KBM-7 (cell line): Measurements from ENCODE around the gene DLG2.

Source experiments
- DNase-seq: peaks from one replicate; pipeline ENCODE4 v3.0.0-alpha.2; 2015
- in situ Hi-C: fragments of 300-500 bp; cut with MboI; formaldehyde crosslinking; loops from 2 replicates; pipeline ENCODE4 v1.14.3; 2020; ENCODE audit warnings: low sequenced_read_pairs, low pct_unique_long_range_greater_than_20kb, mixed read lengths

The DLG2 gene

DNA sequence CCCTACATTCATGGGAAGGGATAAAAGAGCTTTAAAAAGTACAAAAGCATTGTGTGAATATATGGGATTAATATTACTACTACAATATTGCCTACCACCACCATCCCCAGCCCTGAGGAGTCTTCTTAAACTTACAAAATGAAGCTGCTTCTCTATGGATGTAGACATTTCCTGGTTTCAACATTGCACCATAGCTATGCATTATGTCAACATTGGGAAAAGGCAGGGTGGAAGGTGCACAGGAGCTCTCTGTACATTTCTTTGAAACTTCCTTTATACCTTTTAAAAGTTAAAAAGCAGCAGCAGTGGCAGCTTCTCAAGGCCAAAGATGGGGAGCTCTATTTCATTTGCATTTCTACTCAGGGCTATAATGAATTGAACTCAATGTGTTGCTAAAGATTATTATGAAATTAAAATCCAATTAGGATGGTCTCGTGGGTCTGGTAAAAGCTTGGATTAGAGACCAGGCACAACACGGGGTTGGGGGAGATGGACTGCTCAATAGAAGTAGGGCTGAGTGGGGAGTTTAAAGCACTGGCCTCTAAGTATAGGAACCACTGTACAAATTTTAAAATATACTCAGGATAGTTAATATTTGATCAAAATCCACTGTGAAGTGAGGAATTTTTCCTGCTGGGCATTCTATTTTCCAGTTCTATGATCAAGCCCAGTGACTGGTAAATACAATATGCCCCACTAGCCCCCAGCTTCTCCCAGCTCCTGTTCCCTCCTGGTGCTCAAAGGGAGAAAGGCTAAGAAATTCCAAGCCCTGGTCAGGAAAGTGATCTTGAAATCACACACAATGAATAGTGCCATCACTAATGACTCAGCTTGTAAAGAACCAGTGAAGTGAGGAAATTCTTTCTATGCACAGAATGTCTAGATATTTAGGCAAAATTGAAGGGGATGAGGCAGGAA, 1978.3 kb downstream of the DLG2 start:
- in situ Hi-C loops = no loop called here
- DNase-seq = no peak

DNA sequence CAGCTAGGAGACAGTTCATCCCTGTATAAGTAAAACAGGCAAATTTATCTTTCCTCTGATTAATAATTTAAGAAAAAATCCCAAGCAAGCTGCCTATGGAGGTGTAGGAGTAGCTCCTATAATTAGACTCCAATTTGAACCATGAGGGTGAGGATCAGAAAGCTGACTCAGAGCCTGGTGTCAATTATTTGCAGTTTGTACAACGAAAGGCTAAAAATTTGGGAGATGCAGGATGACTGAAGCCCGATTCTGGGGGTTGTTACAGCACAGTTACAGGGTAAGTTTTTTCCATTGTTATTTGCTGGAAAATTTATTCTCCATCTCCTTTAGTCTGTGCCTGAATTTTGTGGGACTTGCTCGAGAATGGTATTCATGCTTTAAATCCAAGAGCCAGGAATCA, 1981.6 kb downstream of the DLG2 start:
- in situ Hi-C loops = no loop called here
- no peak for DNase-seq

DNA sequence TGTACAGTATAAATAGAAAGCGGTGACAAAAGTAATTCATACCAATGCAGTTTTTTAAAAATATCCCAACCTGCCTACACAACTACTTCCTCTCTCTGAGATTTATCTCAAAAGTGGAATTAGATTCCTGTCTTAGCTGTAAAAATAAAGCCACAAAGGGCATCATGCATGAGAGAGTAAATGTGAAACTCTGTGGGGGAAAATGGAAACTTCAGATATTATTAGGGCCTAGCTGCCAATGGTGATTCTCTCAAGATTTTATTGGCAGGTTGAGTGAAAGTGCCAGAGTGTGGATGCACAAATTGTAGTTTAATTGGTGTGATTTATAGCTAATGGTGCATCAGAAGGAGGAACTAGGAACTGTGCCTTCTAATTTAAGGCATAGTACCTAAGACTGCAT, 1984.0 kb downstream of the DLG2 start:
- in situ Hi-C loops = no loop called here

GRCh38 chr11:83642500-83642899, 1984.6 kb downstream of the DLG2 start:
- in situ Hi-C loops = no loop called here

More for the DNA sequence above, 1984.0 kb downstream of the DLG2 start:
- DNase-seq = no peak

DNA sequence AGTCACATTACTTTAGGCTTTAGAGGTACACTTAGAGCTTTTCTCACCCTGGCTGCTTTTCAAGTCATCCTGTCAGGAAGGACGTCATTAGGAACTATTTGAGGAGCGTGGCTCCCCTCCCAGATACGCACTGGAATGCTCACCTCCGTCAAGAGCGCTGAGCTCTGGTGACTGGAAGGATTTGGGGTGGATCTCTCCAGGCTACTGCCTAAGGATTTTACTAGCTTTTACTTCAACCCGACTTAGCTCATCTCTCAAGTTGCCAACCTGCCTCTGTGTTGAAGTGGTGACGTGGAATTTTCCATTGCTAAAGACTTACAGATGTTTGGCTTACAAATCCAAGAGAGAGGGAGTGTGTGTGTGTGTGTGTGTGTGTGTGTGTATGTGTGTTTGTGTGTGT, 1985.6 kb downstream of the DLG2 start:
- in situ Hi-C loops = no loop called here
- no peak for DNase-seq

More at GRCh38 chr11:83642500-83642899, 1984.6 kb downstream of the DLG2 start:
- DNase-seq = no peak

DNA sequence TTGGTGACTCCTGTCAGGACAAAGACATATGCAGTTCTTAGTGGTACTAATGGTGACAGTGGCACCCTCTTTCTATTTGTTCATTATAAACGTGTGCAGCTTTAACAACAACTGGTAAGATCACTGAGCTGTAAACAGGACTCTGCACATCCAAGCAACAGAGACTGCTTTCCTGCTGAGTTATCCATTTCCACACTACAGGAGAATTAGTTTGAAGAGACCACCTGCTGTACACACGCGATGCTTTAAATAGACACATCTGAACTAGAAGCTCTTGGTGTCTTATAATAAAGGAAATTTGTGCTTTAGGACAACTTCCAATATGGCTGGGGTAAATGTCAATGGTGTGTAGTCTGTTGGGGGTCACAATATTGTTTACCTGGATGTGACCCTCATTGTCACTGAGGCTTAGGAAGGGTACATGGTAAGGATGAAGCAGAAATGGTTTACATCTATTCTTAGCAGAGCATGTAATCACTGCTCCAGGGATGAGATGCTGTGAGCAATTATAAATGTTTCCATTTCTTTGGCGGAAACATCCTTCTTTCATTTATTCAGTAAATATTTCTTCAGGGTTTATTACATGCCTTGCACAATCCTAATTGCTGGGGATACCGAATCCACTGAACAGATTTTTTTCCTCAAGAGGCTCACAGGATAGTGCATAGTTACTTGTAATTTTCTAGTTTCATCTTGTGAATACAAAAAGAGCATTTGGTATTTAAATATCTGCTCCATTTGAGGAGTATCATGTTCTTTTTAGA, 1987.0 kb downstream of the DLG2 start:
- in situ Hi-C loops = no loop called here
- no peak for DNase-seq

DNA sequence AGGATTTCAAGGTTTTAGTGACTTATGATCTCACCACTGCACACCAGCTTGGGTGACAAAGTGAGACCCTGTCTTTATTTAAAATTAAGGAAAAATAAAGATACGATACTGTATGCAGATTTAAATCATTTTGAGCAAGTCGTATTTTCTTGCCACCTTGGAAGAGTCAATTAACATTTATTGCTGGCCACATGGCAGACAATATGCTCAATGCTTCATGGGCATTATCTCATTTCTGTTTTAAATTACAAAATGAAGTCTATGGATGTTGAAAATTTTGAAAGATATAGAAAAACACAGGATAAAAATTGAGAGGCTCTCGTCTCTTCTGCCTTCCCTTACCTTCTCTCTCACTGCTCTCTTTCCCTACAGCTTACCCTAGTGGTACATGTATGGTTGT, 1992.0 kb downstream of the DLG2 start:
- in situ Hi-C loops = no loop called here
- DNase-seq = no peak

DNA sequence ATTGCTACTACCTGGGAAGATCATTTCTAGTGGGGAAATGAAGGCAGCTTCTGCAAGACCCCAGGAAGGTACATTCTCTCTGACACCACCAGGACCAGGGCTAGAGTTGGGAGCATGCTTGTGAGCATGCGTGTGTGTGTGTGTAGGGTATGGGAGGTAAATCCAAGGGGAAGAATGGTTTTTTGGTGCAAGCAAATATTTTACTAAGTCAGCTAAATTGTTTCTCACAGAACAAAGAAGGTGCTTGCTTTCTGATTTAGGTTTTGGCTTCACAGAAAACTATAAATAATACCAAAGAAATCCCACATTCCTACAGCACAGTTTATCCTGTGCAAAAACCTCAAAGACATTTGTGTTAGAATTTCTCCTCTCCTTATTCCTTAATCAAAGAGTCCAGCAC, 1996.9 kb downstream of the DLG2 start:
- DNase-seq = no peak
- in situ Hi-C loops = no loop called here

- in situ Hi-C loops = no loop called here
- DNase-seq = no peak
Measured at GRCh38 chr11:83629775-83630174, 1997.4 kb downstream of the DLG2 start.

DNA sequence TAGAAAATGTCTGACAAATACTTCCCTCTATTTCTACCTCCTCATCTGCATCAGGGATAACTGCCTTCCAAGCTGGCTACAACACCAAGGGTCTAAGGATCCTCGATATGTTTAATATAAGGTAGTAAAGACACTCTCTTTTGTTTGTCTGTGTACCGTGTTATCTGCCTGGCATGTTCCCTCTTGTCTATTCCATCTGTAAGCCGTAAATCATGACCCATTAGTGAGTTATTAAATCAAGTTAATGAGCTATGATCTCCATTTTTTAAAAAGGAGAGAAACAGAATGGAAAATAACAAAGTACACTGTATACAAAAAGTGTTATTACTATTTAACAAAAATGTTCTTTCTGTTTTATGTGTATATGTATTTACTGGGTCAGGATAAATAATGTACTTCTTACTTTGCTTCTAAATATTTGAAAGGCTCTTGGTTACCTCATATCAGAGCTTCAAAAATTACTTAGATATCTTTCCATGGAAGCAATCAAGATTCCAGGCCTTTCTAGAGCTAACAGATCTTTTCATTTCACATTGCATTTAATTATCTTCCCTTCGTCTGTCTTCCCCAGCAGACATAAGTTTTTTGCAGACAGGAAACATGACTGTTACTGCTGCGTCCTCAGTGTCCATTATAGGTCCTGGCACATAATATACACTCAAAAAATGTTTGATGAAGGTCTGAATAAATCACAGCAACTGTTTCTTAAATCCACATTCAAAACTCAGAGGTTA, 1998.4 kb downstream of the DLG2 start:
- DNase-seq = no peak
- in situ Hi-C loops = no loop called here

GRCh38 chr11:83625336-83625735, 2001.8 kb downstream of the DLG2 start:
- in situ Hi-C loops = no loop called here

GRCh38 chr11:83617671-83618070, 2009.5 kb downstream of the DLG2 start:
- in situ Hi-C loops = no loop called here
- no peak for DNase-seq

More at GRCh38 chr11:83625336-83625735, 2001.8 kb downstream of the DLG2 start:
- DNase-seq = no peak

DNA sequence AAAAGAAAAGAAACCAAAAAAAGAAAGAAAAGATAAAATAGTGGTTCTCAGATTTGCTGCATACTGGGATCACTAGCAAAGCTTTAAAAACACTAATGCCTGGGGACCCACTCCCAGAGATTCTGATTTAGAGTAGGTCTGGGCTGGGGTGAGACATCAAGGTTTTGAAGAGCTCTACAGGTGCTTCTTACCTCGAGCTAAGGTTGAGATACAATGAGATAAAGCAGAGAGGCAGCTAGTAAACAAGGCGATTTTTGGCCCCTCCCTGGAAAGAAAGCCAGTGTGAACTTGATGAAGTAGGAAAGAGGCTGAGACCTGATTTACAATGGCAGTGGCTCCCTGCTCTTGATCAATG, 2013.4 kb downstream of the DLG2 start:
- in situ Hi-C loops = no loop called here
- no peak for DNase-seq

- in situ Hi-C loops = no loop called here
- DNase-seq = no peak
Measured at GRCh38 chr11:83612891-83613766, 2014.0 kb downstream of the DLG2 start.

GRCh38 chr11:83611600-83611999, 2015.5 kb downstream of the DLG2 start:
- in situ Hi-C loops = no loop called here
- DNase-seq = no peak

GRCh38 chr11:83611031-83611430, 2016.1 kb downstream of the DLG2 start:
- in situ Hi-C loops = no loop called here
- no peak for DNase-seq

- in situ Hi-C loops = no loop called here
Measured at GRCh38 chr11:83609191-83609590, 2018.0 kb downstream of the DLG2 start.

GRCh38 chr11:83608571-83608970, 2018.6 kb downstream of the DLG2 start:
- in situ Hi-C loops = no loop called here

More at GRCh38 chr11:83609191-83609590, 2018.0 kb downstream of the DLG2 start:
- DNase-seq = no peak

More at GRCh38 chr11:83608571-83608970, 2018.6 kb downstream of the DLG2 start:
- no peak for DNase-seq
